WI38 (cell line): Measurements from ENCODE around the gene CUEDC1.

Experiments used
- H3K4me3 ChIP-seq: 2 replicates; pipeline ENCODE4 v1.5.1; 2011; ENCODE audit warnings: low read depth, mild to moderate bottlenecking, control low read depth, low read length
- TF ChIP-seq, protein P1 (sequence below): IDR thresholded peaks from 2 replicates; pipeline ENCODE4 v1.5.1; 2012; ENCODE audit warnings: low read depth, mild to moderate bottlenecking, control low read depth, low read length

Gene CUEDC1

GRCh38 chr17:57972151-57972550 is 16.9 kb upstream of the CUEDC1 start:
- no peak overlapping the region for H3K4me3 ChIP-seq
- TF ChIP-seq, protein P1, sequence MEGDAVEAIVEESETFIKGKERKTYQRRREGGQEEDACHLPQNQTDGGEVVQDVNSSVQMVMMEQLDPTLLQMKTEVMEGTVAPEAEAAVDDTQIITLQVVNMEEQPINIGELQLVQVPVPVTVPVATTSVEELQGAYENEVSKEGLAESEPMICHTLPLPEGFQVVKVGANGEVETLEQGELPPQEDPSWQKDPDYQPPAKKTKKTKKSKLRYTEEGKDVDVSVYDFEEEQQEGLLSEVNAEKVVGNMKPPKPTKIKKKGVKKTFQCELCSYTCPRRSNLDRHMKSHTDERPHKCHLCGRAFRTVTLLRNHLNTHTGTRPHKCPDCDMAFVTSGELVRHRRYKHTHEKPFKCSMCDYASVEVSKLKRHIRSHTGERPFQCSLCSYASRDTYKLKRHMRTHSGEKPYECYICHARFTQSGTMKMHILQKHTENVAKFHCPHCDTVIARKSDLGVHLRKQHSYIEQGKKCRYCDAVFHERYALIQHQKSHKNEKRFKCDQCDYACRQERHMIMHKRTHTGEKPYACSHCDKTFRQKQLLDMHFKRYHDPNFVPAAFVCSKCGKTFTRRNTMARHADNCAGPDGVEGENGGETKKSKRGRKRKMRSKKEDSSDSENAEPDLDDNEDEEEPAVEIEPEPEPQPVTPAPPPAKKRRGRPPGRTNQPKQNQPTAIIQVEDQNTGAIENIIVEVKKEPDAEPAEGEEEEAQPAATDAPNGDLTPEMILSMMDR: no peak

- TF ChIP-seq, protein P1: no peak
- H3K4me3 ChIP-seq: no peak overlapping the region
Observed at GRCh38 chr17:57971572-57971971, 16.4 kb upstream of the CUEDC1 start.

- TF ChIP-seq, protein P1: no peak
Observed at GRCh38 chr17:57970710-57971109, 15.5 kb upstream of the CUEDC1 start.

DNA sequence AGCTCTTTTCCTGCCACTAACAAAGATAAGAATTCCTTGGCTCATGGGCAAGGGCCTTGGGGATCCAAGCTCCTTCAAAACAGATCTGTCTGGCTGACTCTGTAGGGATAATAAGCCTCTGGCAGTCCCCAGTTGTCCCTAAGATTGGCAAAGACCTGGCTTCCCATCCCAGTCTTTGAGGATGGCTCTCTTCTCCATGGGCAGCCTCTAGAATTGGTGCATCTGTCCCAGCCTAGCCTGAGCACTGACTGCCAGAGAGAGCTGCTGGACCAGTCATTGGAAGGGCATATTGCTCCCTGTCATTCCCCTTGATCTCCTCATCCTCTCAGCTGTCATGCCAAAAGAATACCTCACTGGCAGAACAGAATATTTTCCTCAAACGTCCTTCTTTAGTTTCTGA is 13.2 kb upstream of the CUEDC1 start:
- TF ChIP-seq, protein P1: no peak
- no peak overlapping the region for H3K4me3 ChIP-seq

More at GRCh38 chr17:57970710-57971109, 15.5 kb upstream of the CUEDC1 start:
- no peak overlapping the region for H3K4me3 ChIP-seq

- TF ChIP-seq, protein P1: no peak
- no peak overlapping the region for H3K4me3 ChIP-seq
Observed at GRCh38 chr17:57966875-57967274, 11.7 kb upstream of the CUEDC1 start.

DNA sequence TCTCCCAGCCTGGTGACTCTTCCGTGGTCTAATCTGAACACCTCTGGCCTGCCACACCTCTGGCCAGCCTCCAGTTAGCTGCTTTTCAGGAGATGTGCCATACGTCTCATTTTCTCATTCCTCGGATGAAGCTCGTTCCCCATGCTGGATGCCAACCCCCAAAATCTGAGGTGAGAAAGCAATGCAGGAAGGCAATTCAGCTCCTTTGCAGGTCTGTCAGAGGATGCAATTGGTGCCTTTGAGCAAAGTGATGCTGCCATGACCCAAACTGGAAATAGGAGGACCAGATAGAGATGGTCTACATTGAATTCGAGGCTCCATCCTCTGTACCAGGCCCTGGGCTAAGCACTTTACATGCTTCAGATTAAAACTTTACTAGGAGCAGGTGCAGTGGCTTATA is 11.0 kb upstream of the CUEDC1 start:
- TF ChIP-seq, protein P1: no peak
- H3K4me3 ChIP-seq: no peak overlapping the region

DNA sequence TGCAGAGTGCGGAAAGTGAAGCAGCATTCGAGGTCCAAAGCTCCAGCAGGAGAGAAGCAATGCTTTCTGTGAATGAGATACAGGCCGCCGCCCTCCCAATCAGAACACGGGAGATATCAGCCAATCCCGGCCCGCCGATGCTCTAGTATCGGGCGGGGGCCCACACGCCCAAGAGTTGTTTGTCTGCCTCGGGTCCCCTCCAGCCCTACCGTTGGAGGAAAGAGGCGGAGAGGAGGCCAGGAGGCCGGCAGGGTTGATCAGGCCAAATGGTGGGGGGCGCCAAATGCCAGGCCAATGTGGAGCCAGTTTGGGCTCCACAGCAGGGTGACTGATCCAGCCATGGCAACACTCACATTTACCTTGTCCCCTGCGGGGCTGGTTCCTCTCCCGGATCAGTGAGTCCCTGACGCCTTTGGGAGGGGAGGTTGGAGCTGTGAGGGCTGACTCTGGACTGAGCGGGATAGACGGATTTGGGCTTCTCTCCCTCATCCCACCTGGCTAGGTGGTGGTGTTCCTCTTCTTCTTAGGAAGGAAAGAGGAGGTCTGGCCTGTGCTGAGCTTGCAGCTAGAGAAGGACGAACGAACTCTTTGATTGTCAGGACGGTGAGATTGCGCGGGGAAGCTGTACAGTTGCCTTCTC is 10.4 kb upstream of the CUEDC1 start:
- no peak overlapping the region for H3K4me3 ChIP-seq
- TF ChIP-seq, protein P1: no peak
